ENCODE results near the gene CORIN.
"Not testable (repeated sequence)": the region's sequence is repeated elsewhere in the genome, so short reads cannot be mapped to it uniquely, and the experiment has no call there.

Gene CORIN

GRCh38 chr4:47721485-47721884 is 116.4 kb downstream of the CORIN start:
- DNase-seq (ENCODE audit: low read depth), result no peak

- no peak for DNase-seq (ENCODE audit: low read depth)
Measured at GRCh38 chr4:47720787-47721186, 117.1 kb downstream of the CORIN start.

- DNase-seq (ENCODE audit: low read depth), result no peak
Measured at GRCh38 chr4:47719576-47719975, 118.3 kb downstream of the CORIN start.

GRCh38 chr4:47718696-47719095 is 119.2 kb downstream of the CORIN start:
- DNase-seq (ENCODE audit: low read depth), result no peak

- no peak for DNase-seq (ENCODE audit: low read depth)
Measured at GRCh38 chr4:47717188-47717587, 120.7 kb downstream of the CORIN start.

- no peak for DNase-seq (ENCODE audit: low read depth)
Measured at GRCh38 chr4:47715716-47716416, 122.0 kb downstream of the CORIN start.

GRCh38 chr4:47714269-47714668 is 123.6 kb downstream of the CORIN start:
- no peak for DNase-seq (ENCODE audit: low read depth)

- DNase-seq (ENCODE audit: low read depth), result no peak
Measured at GRCh38 chr4:47713129-47713834, 124.6 kb downstream of the CORIN start.

- no peak for DNase-seq (ENCODE audit: low read depth)
Measured at GRCh38 chr4:47711646-47712045, 126.2 kb downstream of the CORIN start.

GRCh38 chr4:47711183-47711582 is 126.7 kb downstream of the CORIN start:
- no peak for DNase-seq (ENCODE audit: low read depth)

- not testable (repeated sequence) for DNase-seq (ENCODE audit: low read depth)
Measured at GRCh38 chr4:47706352-47706751, 131.5 kb downstream of the CORIN start.

- DNase-seq (ENCODE audit: low read depth), result no peak
Measured at GRCh38 chr4:47705326-47705981, 132.4 kb downstream of the CORIN start.

- DNase-seq (ENCODE audit: low read depth), result no peak
Measured at GRCh38 chr4:47704693-47705325, 133.1 kb downstream of the CORIN start.

GRCh38 chr4:47703956-47704355 is 133.9 kb downstream of the CORIN start:
- DNase-seq (ENCODE audit: low read depth), result no peak

GRCh38 chr4:47703008-47703407 is 134.9 kb downstream of the CORIN start:
- no peak for DNase-seq (ENCODE audit: low read depth)

- DNase-seq (ENCODE audit: low read depth), result no peak
Measured at GRCh38 chr4:47701286-47701685, 136.6 kb downstream of the CORIN start.

- no peak for DNase-seq (ENCODE audit: low read depth)
Measured at GRCh38 chr4:47698837-47699236, 139.0 kb downstream of the CORIN start.

GRCh38 chr4:47696823-47697222 is 141.0 kb downstream of the CORIN start:
- no peak for DNase-seq (ENCODE audit: low read depth)

GRCh38 chr4:47695260-47695659 is 142.6 kb downstream of the CORIN start:
- DNase-seq (ENCODE audit: low read depth), result no peak

GRCh38 chr4:47694322-47694721 is 143.5 kb downstream of the CORIN start:
- no peak for DNase-seq (ENCODE audit: low read depth)

GRCh38 chr4:47692691-47693090 is 145.2 kb downstream of the CORIN start:
- DNase-seq (ENCODE audit: low read depth), result no peak

- not testable (repeated sequence) for DNase-seq (ENCODE audit: low read depth)
Measured at GRCh38 chr4:47691757-47692383, 146.0 kb downstream of the CORIN start.

All from stimulated activated CD8-positive, alpha-beta memory T cell treated with anti-CD3 and anti-CD28 coated beads, Interleukin-12 subunit alpha, Interleukin-12 subunit beta, amount 100 ng/mL, for 1 hour (primary cell).